Right atrium auricular region (tissue), 2 donors: ENCODE results near the gene HSPD1. TPM values are rescaled to one million over a fixed set of nuclear protein-coding genes. Genes with fewer than 3 reads are reported as not detected.
A peak's percentile ranks its signal among the peaks of the same experiment; 100 is the strongest.

Experiments
- DNase-seq: peaks from one replicate; pipeline ENCODE4 v3.0.0-alpha.2; 2019; ENCODE audit warnings: low spot score
- H3K27ac ChIP-seq, 2 donors: fragments of 200-600 bp; sonication (generic); 1 replicate in 1 of 2; 2 replicates in 1 of 2; pipeline ENCODE4 v1.5.1; 2016 to 2019
- H3K27me3 ChIP-seq, 2 donors: fragments of 200-600 bp; sonication (generic); one replicate each; pipeline versions ENCODE4 v1.5.1 to v1.6.0; 2017 to 2019
- H3K36me3 ChIP-seq: fragments of 200-600 bp; sonication (generic); one replicate; pipeline ENCODE4 v1.5.1; 2016
- H3K4me1 ChIP-seq, 2 donors: fragments of 200-600 bp; sonication (generic); one replicate each; pipeline versions ENCODE4 v1.5.1 to v1.6.0; 2017 to 2019
- H3K4me3 ChIP-seq, 2 donors: fragments of 200-600 bp; sonication (generic); 1 replicate in 1 of 2; 2 replicates in 1 of 2; pipeline ENCODE4 v1.5.1; 2017 to 2019; ENCODE audit warnings: mild to moderate bottlenecking in 1 of 2, moderate library complexity in 1 of 2
- H3K9me3 ChIP-seq, 2 donors: fragments of 200-600 bp; sonication (generic); one replicate each; pipeline ENCODE4 v1.5.1; 2019
- CTCF ChIP-seq, 2 donors: fragments of 200-600 bp; sonication (generic); IDR thresholded peaks; one replicate each; pipeline ENCODE4 v1.5.1; 2019; ENCODE audit warnings: antibody characterized with exemption in 2 of 2
- total RNA-seq, 2 donors: library from RNA; depleted of rRNA; stranded (reverse); fragments of >200 nt; gene quantifications; one replicate each; pipeline ENCODE4 v1.1.0, GENCODE V29; 2016

HSPD1 gene
- total RNA-seq: 10 to 100 TPM; 70.0 to 96.0 TPM

- Histone ChIP-seq H3K27ac (peak within 1 kb of the TSS; percentile 99), H3K9me3 (no peaks in the 10 kb centered on the region), H3K4me3 (peak within 1 kb of the TSS; percentile 89 to 94), H3K36me3 (peaks cover 42% of the 10 kb centered on the region), H3K4me1 (peaks cover 0 to 53% of the 10 kb centered on the region in 2 donors), H3K27me3 (no peaks in the 10 kb centered on the region)
- peak; percentile 98 for DNase-seq
- no peak for TF ChIP-seq CTCF (IDR thresholded peaks at IDR 0.05)
These were observed at the start of gene HSPD1, which contains the start of gene HSPE1 for GRCh38 chr2:197499594-197500502. Gene HSPD1 (minus strand): TSS chr2:197499840. CDS start chr2:197498848, 992 bp downstream. Gene HSPE1 (plus strand): TSS chr2:197500379. CDS start chr2:197500437, 58 bp downstream.

GRCh38 chr2:197548582-197548981, 48.9 kb upstream of the HSPD1 start:
- H3K9me3 ChIP-seq: no peaks in the 10 kb centered on the region
- no peaks in the 10 kb centered on the region for H3K4me1 ChIP-seq
- H3K27me3 ChIP-seq: no peaks in the 10 kb centered on the region
- no peak overlapping the region for H3K27ac ChIP-seq
- no peak for DNase-seq
- H3K36me3 ChIP-seq: peaks cover 59% of the 10 kb centered on the region
- TF ChIP-seq CTCF (IDR thresholded peaks at IDR 0.05): no peak
- H3K4me3 ChIP-seq: no peak overlapping the region

GRCh38 chr2:197547163-197547900, 47.7 kb upstream of the HSPD1 start:
- no peaks in the 10 kb centered on the region for H3K4me1 ChIP-seq
- H3K9me3 ChIP-seq: no peaks in the 10 kb centered on the region
- TF ChIP-seq CTCF (IDR thresholded peaks at IDR 0.05): no peak
- peaks cover 60% of the 10 kb centered on the region for H3K36me3 ChIP-seq
- H3K27ac ChIP-seq: no peak overlapping the region
- H3K27me3 ChIP-seq: no peaks in the 10 kb centered on the region
- no peak for DNase-seq
- no peak overlapping the region for H3K4me3 ChIP-seq

GRCh38 chr2:197543206-197543605, 43.6 kb upstream of the HSPD1 start:
- no peaks in the 10 kb centered on the region for H3K9me3 ChIP-seq
- H3K27ac ChIP-seq: no peak overlapping the region
- H3K27me3 ChIP-seq: no peaks in the 10 kb centered on the region
- peaks cover 0 to 13% of the 10 kb centered on the region in 2 donors for H3K4me1 ChIP-seq
- peaks cover 36% of the 10 kb centered on the region for H3K36me3 ChIP-seq
- no peak for DNase-seq
- no peak for TF ChIP-seq CTCF (IDR thresholded peaks at IDR 0.05)
- no peak overlapping the region for H3K4me3 ChIP-seq

GRCh38 chr2:197539734-197540133, 40.1 kb upstream of the HSPD1 start:
- no peak overlapping the region for H3K4me3 ChIP-seq
- no peaks in the 10 kb centered on the region for H3K9me3 ChIP-seq
- no peak for DNase-seq
- H3K4me1 ChIP-seq: peaks cover 0 to 15% of the 10 kb centered on the region in 2 donors
- TF ChIP-seq CTCF (IDR thresholded peaks at IDR 0.05): no peak
- no peaks in the 10 kb centered on the region for H3K27me3 ChIP-seq
- peaks cover 23% of the 10 kb centered on the region for H3K36me3 ChIP-seq
- H3K27ac ChIP-seq: no peak overlapping the region
